Measurements from ENCODE around the gene RAB22A. TPM values are rescaled to one million over a fixed set of nuclear protein-coding genes. Genes with fewer than 3 reads are reported as not detected.

Gene RAB22A
- total and polyA plus RNA-seq, 2 donors (not counting 3 experiments of a cell fraction or from before 2014, with no cell fraction given), result 8.6 to 16.3 TPM

DNA sequence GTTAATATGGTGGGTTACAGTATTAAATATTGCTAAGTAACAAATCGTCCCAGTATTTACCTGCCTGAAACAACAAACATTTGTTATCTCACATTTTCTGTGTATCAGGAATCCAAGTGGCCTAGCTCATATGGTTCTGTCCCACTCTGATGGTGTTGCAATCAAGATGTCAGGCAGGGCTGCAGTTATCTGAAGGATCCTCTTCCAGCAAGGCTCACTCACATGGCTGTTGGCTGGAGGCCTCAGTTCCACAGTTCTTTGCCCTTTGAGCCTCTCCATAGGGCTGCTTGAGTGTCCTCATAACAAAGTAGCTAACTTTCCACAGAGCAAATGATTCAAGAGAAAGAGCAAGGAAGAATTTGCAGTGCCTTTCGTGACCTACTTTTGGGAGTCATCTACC is 17.7 kb downstream of the RAB22A start:
- no TSS peak for BruUV-seq (replicated peaks)
- Histone ChIP-seq H3K4me2 (ENCODE audit: insufficient read depth, low read length) (no peak overlapping the region), H3K9ac (replicated peaks; ENCODE audit: extremely low read depth, insufficient read depth, low read length) (no peak overlapping the region), H3K4me1 (ENCODE audit: control insufficient read depth, extremely low read depth, insufficient read depth, low read length) (no peaks in the 10 kb centered on the region), H3K27me3 (ENCODE audit: control insufficient read depth in 2 of 2, insufficient read depth in 2 of 2, low read length in 2 of 2) (no peaks in the 10 kb centered on the region), H4K20me1 (replicated peaks; ENCODE audit: control insufficient read depth, extremely low read depth, insufficient read depth, low read length) (peaks cover 2% of the 10 kb centered on the region), H2AFZ (ENCODE audit: low read depth, low read length) (no peak overlapping the region), H3K27ac (ENCODE audit: insufficient read depth, low read depth, low read length) (no peak overlapping the region), H3K9me1 (replicated peaks; ENCODE audit: control insufficient read depth, extremely low read depth, insufficient read depth, low read length) (no peaks in the 10 kb centered on the region), H3K9me3 (replicated peaks; ENCODE audit: control insufficient read depth, insufficient read depth, low read length) (no peaks in the 10 kb centered on the region), H3K36me3 (ENCODE audit: control insufficient read depth in 2 of 2, extremely low read depth in 1 of 2, insufficient read depth in 2 of 2, low read length in 2 of 2) (no peaks in the 10 kb centered on the region), H3K79me2 (ENCODE audit: control insufficient read depth, insufficient read depth, low read length) (peaks cover 78% of the 10 kb centered on the region), H3K4me3 (replicated peaks in 1 of 3; ENCODE audit: insufficient read depth in 1 of 3, low read depth in 1 of 3, low read length in 3 of 3) (no peak overlapping the region)
- intact Hi-C loops (cut with micrococcal nuclease) (no loop called here), dilution Hi-C loops (cut with MboI; ENCODE audit: extremely low pct_ligation_motif_present, low sequenced_read_pairs) (no loop called here)
- ChIA-PET POLR2A (no interaction called here), CTCF (no interaction called here)
- no peak for DNase-seq (ENCODE audit: low read depth, low spot score)
- FAIRE-seq, result no peak
- TF ChIP-seq POLR2AphosphoS5 (IDR thresholded peaks at IDR 0.05; ENCODE audit: insufficient read depth, low read depth, low read length) (no peak), JUN (IDR thresholded peaks at IDR 0.05; ENCODE audit: borderline replicate concordance, insufficient read depth, insufficient read length, low read depth) (no peak), FOS (IDR thresholded peaks at IDR 0.05; ENCODE audit: borderline replicate concordance, insufficient read depth, low read length) (no peak), EZH2 (IDR thresholded peaks at IDR 0.05; ENCODE audit: borderline replicate concordance, low read depth, low read length, severe bottlenecking) (no peak), GATA2 (IDR thresholded peaks at IDR 0.05; ENCODE audit: insufficient read depth, insufficient read length, low read depth, low read length) (no peak), POLR2A (IDR thresholded peaks at IDR 0.05; ENCODE audit: low read depth, low read length) (no peak), MYC (IDR thresholded peaks at IDR 0.05; ENCODE audit: low read depth, low read length) (no peak)
- TF ChIP-seq, protein P1, sequence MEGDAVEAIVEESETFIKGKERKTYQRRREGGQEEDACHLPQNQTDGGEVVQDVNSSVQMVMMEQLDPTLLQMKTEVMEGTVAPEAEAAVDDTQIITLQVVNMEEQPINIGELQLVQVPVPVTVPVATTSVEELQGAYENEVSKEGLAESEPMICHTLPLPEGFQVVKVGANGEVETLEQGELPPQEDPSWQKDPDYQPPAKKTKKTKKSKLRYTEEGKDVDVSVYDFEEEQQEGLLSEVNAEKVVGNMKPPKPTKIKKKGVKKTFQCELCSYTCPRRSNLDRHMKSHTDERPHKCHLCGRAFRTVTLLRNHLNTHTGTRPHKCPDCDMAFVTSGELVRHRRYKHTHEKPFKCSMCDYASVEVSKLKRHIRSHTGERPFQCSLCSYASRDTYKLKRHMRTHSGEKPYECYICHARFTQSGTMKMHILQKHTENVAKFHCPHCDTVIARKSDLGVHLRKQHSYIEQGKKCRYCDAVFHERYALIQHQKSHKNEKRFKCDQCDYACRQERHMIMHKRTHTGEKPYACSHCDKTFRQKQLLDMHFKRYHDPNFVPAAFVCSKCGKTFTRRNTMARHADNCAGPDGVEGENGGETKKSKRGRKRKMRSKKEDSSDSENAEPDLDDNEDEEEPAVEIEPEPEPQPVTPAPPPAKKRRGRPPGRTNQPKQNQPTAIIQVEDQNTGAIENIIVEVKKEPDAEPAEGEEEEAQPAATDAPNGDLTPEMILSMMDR (IDR thresholded peaks at IDR 0.05; ENCODE audit: extremely low read depth in 1 of 2, insufficient read depth in 1 of 2, low read depth in 1 of 2, low read length in 2 of 2), result no peak
- TF ChIP-seq, protein P2, sequence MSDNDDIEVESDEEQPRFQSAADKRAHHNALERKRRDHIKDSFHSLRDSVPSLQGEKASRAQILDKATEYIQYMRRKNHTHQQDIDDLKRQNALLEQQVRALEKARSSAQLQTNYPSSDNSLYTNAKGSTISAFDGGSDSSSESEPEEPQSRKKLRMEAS (IDR thresholded peaks at IDR 0.05; ENCODE audit: insufficient read depth, insufficient read length), result no peak
